Inflammatory macrophage treated with lipopolysaccharide for 1 hour (primary cell): ENCODE data around the gene KRT17.
"Not testable (repeated sequence)": the region's sequence is repeated elsewhere in the genome, so short reads cannot be mapped to it uniquely, and the experiment has no call there.

Experiments
- DNase-seq, 2 donors: peaks; one replicate each; pipeline ENCODE4 v3.0.0-alpha.2; 2020 to 2022

The KRT17 gene

GRCh38 chr17:41619036-41619926, 5.1 kb downstream of the KRT17 start:
- DNase-seq, result no peak

- no peak for DNase-seq
These were observed 5.9 kb downstream of the KRT17 start for GRCh38 chr17:41618341-41619035.

GRCh38 chr17:41617698-41618097, 6.7 kb downstream of the KRT17 start:
- DNase-seq, result no peak

DNA sequence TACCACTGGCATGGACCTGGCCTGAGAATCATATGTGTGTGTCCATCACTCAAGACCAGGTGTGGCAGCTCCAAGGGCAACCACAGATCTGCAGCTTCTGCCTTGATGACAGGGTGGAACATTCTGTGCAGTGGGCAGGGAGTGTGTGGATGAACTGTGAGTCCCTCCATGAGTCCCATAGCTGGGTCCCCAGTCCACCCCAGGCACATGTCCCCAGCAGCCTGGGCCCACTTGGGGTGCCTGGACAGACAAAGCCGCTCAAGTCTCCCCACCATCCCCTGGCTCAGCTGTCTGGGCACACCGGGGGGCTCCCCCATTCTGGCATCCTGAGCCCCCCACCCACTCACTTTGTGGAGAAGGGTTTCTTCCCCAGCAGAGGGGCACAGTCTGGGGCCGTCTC, 7.2 kb downstream of the KRT17 start:
- no peak for DNase-seq

DNA sequence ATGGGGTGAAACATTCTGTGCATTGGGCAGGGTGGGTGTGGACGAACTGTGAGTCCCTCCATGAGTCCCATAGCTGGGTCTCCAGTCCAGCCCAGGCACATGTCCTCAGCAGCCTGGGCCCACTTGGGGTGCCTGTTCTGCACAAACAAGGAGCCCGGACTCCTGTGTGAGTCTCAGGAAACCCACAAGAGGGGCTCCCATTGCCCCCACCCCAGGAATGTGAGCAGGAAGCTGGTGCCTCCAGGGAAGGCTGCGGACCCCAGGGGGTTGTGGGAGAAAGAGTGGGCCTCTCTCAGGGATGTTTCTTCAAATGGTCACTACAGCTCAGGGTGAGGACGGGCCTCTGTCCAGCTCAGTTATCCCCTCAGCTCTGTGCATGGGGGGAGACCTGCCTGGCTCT, 7.9 kb downstream of the KRT17 start:
- not testable (repeated sequence) for DNase-seq

DNA sequence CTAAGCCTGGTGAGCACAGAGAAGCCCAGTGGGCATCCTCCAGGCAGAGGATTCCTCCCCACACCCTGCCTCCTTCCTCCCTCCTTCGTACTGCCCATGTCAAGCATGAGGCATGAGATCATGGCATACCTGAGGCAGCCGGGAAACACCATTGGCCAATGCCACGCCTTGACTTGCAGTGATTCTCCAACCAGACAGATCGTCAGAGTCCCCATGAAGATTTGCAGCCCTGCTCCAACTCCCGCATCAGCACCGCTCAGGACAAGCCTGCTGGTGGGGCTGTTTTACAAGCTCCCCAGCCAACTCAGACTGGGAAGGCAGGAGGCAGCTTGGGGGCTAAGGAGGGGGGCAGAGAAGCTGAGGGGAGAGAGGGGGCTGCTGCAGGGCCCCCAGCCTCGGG, 8.9 kb downstream of the KRT17 start:
- DNase-seq, result no peak

DNA sequence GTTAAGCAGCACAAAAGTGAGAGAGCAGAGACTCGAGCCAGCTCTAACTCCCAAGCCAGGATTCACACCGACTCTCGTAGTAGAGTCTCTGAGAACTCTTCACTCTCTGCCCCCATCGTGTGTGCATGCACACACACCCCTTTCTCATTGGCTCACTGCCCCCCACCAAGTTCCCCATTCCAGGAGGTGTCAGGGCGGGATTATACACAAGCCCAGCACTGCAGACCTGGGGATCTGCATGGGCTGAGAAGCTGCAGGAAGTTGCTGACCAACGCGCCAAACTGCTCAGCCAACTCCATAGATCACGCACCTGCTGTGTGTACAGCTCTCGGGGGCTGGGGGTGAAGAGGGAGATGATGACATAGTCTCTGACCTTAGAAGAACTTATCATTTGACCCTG, 9.6 kb downstream of the KRT17 start:
- DNase-seq, result not testable (repeated sequence)

GRCh38 chr17:41614098-41614497, 10.3 kb downstream of the KRT17 start:
- no peak for DNase-seq

DNA sequence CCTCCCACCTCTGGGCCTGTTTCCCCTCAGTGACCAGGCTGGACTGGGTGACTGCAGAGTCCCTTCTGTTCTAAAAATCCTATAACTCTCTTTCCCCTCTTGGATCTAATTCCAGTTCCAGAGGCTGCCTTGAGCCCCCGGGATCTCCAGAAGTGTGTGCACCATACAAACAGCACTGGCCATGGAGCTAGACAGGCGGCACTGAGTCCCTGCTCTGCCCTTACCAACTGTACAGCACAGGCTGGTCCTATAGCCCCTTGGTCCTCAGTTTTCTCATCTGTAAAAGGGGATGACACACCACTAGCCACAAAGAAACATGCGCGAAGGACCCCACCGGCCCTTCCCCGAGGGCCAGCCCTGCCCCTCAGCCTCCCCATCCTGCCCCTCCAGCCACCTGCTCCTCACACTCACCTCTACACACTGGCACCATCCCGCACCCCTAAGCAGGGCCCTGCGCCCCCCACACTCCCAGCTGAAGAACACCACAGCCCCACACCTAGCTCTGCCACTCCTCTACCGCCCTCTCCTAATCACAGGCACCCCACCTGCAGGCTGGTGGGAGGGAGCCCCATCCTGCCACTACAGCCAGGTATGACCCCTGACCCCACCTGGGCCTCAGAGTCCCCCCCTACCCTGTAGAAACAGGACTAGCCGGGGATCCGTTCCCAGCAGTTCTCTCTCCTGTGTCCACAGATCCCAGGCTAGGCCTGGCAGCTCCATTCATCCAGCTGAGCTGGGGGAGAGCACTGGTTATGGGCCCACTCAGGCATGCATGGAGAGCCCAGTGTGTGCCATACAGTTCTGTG, 10.9 kb downstream of the KRT17 start:
- no peak for DNase-seq

- DNase-seq, result not testable (repeated sequence)
These were observed 11.8 kb downstream of the KRT17 start, which contains the start of gene KRT16 for GRCh38 chr17:41612376-41613160. Gene KRT16 (minus strand): TSS chr17:41612767. CDS start chr17:41612688, 79 bp downstream.

DNA sequence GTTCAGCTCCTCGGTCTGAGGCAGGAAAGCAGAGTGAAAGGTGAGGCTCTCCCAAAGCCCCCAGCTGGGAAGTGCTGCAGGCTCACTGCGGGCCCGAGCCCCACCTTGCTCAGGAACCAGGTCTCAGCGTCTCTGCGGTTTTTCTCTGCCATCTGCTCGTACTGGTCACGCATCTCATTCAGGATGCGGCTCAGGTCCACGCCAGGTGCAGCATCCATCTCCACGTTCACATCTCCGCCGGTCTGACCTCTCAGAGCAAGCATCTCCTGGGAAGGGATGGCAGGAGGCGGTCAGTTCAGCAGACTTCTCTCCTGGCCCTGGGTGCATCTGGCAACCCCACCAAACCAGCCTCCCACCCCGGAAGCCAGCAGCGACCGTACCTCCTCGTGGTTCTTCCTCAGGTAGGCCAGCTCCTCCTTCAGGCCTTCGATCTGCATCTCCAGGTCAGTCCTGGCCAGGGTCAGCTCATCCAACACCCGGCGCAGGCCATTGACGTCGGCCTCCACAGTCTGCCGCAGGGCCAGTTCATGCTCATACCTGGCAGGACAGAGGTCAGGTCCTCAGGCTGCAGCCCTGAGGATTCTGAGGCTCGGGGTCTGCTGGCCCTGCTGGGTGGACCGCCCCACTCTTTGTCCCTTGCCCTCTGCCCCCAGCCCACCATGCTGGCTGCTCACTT, 13.3 kb downstream of the KRT17 start:
- no peak for DNase-seq

GRCh38 chr17:41610061-41610517, 14.3 kb downstream of the KRT17 start:
- DNase-seq, result not testable (repeated sequence)

- DNase-seq, result not testable (repeated sequence)
These were observed 17.4 kb downstream of the KRT17 start for GRCh38 chr17:41606930-41607329.

DNA sequence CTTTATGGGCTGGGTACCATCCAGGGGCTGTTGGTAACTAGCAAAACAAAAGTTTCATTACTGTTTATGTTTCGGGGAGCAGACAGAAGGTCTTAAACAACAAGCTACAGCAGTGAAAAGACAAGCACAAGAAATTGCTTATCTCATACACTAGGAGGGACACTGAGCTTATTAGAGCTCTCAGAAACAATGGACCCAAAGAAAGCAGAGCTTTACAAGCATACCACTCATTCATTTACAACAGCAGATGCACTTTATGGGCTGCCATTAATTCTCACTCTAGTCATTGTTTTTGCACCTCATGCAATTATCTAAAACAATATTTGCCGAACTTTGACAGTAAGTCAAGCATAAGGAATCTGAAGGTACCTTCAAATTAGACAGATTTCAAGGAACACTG, 21.9 kb downstream of the KRT17 start:
- no peak for DNase-seq

- DNase-seq, result no peak
These were observed 24.1 kb downstream of the KRT17 start for GRCh38 chr17:41600318-41600717.

DNA sequence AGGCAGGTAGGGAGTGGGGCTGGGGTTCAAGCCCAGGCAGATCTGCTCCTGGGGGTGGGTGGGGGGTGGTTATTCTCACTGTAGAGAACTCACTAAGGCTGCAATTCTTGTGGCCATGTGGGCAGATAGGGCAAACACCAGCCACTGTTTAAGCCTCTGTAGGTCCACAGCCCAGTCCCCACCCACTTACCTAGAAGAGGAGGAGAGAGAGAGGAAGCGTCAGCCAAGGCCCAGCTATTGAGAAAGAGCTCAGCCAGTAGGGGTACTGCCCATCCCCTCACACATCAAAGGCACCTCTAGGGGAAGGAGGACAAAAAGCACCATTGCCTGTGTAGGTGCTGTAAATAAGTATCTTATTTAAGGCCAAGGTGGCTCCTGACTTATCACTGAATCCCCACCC, 24.7 kb downstream of the KRT17 start:
- DNase-seq, result no peak

GRCh38 chr17:41595585-41595984, 28.8 kb downstream of the KRT17 start:
- DNase-seq, result no peak

- no peak for DNase-seq
These were observed 29.9 kb downstream of the KRT17 start for GRCh38 chr17:41594363-41594915.

DNA sequence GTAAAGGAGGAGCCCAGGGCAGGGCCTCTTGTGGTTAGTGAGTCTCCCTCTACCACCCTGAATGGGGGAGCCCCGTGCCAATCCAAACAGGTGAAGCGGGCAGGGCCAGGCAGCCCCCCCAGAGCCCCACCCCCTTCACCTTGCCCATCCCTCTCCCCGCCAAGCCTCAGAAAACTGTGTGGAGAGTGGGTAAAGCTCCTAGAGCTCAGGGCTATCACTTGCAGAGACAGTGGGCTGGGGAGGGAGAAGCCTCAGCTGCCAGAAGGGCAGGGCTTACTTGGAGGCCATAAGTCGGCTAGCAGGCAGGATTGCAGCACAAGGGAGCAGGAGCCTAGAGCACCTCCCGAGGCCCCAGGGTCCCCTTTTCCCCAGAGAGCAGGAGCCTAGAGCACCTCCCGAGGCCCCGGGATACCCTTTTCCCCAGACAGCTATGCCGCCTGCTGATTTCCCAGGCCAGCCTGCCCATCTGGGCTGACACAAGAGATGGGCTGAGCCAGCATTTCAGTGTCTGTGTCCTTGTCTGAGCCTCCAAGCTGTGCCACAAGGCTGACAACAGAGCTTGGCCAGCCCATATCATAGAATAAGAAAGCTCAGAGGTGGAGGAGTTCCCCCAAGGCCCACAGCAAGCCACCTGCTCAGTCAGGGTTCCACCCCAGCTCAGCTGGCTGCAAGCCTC, 30.9 kb downstream of the KRT17 start:
- no peak for DNase-seq

GRCh38 chr17:41592601-41593305, 31.6 kb downstream of the KRT17 start:
- no peak for DNase-seq
